HG03045 (cell line): ENCODE data around the gene PPP6R3.

Experiments
- ATAC-seq: cut with Tn5 transposase; IDR thresholded peaks from one replicate; pipeline ENCODE4 v1.9.1; 2021; ENCODE audit warnings: mild to moderate bottlenecking, moderate library complexity; ENCODE audit not compliant: unreplicated experiment

PPP6R3 gene

GRCh38 chr11:68549789-68550484 is 89.4 kb downstream of the PPP6R3 start:
- no peak for ATAC-seq

GRCh38 chr11:68550485-68550817 is 89.9 kb downstream of the PPP6R3 start:
- no peak for ATAC-seq

GRCh38 chr11:68551223-68551622 is 90.7 kb downstream of the PPP6R3 start:
- no peak for ATAC-seq

GRCh38 chr11:68551777-68552176 is 91.2 kb downstream of the PPP6R3 start:
- no peak for ATAC-seq

GRCh38 chr11:68552542-68552941 is 92.0 kb downstream of the PPP6R3 start:
- no peak for ATAC-seq

- ATAC-seq = no peak
Measured at GRCh38 chr11:68560216-68560615, 99.7 kb downstream of the PPP6R3 start.

- ATAC-seq = no peak
Measured at GRCh38 chr11:68563454-68563853, 102.9 kb downstream of the PPP6R3 start.

- no peak for ATAC-seq
Measured at GRCh38 chr11:68564261-68564660, 103.7 kb downstream of the PPP6R3 start.

GRCh38 chr11:68565768-68566167 is 105.2 kb downstream of the PPP6R3 start:
- ATAC-seq = no peak

GRCh38 chr11:68567553-68567952 is 107.0 kb downstream of the PPP6R3 start:
- no peak for ATAC-seq

GRCh38 chr11:68569357-68569756 is 108.8 kb downstream of the PPP6R3 start:
- ATAC-seq = no peak

GRCh38 chr11:68570691-68571090 is 110.1 kb downstream of the PPP6R3 start:
- ATAC-seq = no peak

GRCh38 chr11:68574308-68574707 is 113.8 kb downstream of the PPP6R3 start:
- ATAC-seq = no peak

- no peak for ATAC-seq
Measured at GRCh38 chr11:68575025-68575665, 114.6 kb downstream of the PPP6R3 start.

- no peak for ATAC-seq
Measured at GRCh38 chr11:68579455-68579854, 118.9 kb downstream of the PPP6R3 start.

- no peak for ATAC-seq
Measured at GRCh38 chr11:68581439-68581838, 120.9 kb downstream of the PPP6R3 start.

GRCh38 chr11:68581901-68582300 is 121.3 kb downstream of the PPP6R3 start:
- ATAC-seq = no peak

GRCh38 chr11:68582416-68583040 is 122.0 kb downstream of the PPP6R3 start:
- ATAC-seq = no peak

- no peak for ATAC-seq
Measured at GRCh38 chr11:68583041-68583446, 122.5 kb downstream of the PPP6R3 start.

GRCh38 chr11:68584097-68584496 is 123.5 kb downstream of the PPP6R3 start:
- ATAC-seq = no peak

GRCh38 chr11:68584991-68585524 is 124.5 kb downstream of the PPP6R3 start:
- ATAC-seq = no peak
